Central memory CD8-positive, alpha-beta T cell (primary cell): ENCODE measurements around the gene RPL21.
"Not testable (repeated sequence)": the region's sequence is repeated elsewhere in the genome, so short reads cannot be mapped to it uniquely, and the experiment has no call there.

Source experiments
- ATAC-seq: fragments of 150-1000 bp; cut with Tn5 transposase; replicated peaks from 2 replicates; pipeline ENCODE4 v1.10.0; 2022; ENCODE audit warnings: mild to moderate bottlenecking, moderate FRiP score, moderate number of reproducible peaks; ENCODE audit not compliant: poor library complexity, severe bottlenecking; ENCODE audit errors: extremely low read depth
- DNase-seq, 2 donors: peaks; one replicate each; pipeline ENCODE4 v3.0.0; 2021; ENCODE audit warnings: low spot score in 2 of 2
- H3K27ac Mint-ChIP-seq: one replicate; pipeline ENCODE4 v1.8.0; 2022; ENCODE audit warnings: low read depth, mild to moderate bottlenecking, moderate library complexity, mixed read lengths
- H3K27me3 Mint-ChIP-seq: one replicate; pipeline ENCODE4 v1.8.0; 2022; ENCODE audit warnings: mixed read lengths
- H3K36me3 Mint-ChIP-seq: one replicate; pipeline ENCODE4 v1.8.0; 2022; ENCODE audit warnings: mild to moderate bottlenecking, moderate library complexity, mixed read lengths; ENCODE audit not compliant: insufficient read depth
- H3K4me1 Mint-ChIP-seq: one replicate; pipeline ENCODE4 v1.8.0; 2022; ENCODE audit warnings: mixed read lengths
- H3K4me3 Mint-ChIP-seq: one replicate; pipeline ENCODE4 v1.8.0; 2022; ENCODE audit warnings: mild to moderate bottlenecking, moderate library complexity, mixed read lengths
- H3K9me3 Mint-ChIP-seq: one replicate; pipeline ENCODE4 v1.8.0; 2022; ENCODE audit warnings: mixed read lengths

The RPL21 gene

DNA sequence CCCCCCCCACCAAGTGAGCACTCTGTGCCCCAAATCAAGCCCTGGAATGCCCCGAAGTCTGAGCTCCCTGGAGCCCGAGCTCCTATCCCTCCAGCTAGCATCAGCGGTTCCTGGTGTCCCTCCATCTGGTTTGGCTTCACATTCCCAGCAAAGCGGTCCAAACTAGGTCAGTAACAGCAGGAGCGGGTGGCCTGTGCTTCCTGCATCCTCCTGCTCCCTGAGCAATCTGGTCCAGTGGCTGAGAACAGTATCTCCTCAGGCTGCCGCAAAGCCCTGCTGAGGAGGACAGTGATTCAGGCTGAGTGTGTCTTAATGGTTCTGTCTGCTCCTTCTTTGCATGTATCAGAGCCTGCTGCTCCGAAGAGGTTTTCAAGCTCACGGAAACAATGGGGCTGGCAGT lies 45.1 kb downstream of the RPL21 start:
- Mint-ChIP-seq H3K36me3 (no peaks in the 10 kb centered on the region), H3K9me3 (no peaks in the 10 kb centered on the region), H3K4me3 (no peak overlapping the region), H3K4me1 (peaks cover 8% of the 10 kb centered on the region), H3K27ac (no peak overlapping the region), H3K27me3 (peaks cover 60% of the 10 kb centered on the region)
- DNase-seq (no peak), ATAC-seq (no peak)

DNA sequence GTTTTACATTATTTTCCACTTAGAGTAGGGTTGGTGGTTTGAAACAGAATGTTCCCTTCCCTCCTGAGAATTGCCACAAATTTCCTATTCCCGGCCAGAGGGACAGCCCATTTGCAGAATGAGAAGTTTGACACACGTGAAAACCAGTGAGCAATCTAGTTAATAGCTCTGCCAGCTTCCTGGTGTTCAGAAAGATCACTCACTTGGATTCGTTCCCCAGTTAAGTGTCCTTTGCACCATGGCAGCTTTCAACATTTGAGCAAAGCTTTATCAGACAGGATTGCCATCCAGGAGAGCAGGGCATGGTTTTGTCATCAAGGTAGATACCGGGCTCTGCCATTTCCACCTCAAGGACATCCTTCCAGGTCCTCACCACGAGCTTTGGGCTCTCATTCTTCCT lies 47.5 kb downstream of the RPL21 start:
- ATAC-seq (no peak), DNase-seq (no peak)
- H3K27me3 Mint-ChIP-seq: peaks cover 41% of the 10 kb centered on the region
- no peaks in the 10 kb centered on the region for H3K9me3 Mint-ChIP-seq
- H3K4me3 Mint-ChIP-seq: no peak overlapping the region
- no peak overlapping the region for H3K27ac Mint-ChIP-seq
- no peaks in the 10 kb centered on the region for H3K36me3 Mint-ChIP-seq
- H3K4me1 Mint-ChIP-seq: no peaks in the 10 kb centered on the region

DNA sequence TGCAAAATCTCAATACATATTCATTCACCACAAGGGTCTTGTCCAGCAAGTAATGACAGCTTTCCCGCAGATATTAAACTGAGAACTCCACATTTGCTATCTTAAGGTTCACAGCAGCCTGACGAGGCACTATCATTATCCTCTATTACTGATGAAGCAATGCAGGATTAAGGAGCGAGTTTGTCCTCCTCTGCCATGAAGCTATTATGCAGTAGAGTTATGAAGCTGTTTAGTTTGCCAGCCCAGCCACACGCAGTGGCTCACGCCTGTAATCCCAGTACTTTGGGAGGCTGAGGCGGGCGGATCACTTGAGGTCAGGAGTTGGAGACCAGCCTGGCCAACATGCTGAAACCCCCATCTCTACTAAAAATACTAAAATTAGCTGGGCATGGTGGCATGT lies 49.0 kb downstream of the RPL21 start:
- not testable (repeated sequence) for H3K27ac Mint-ChIP-seq, H3K4me1 Mint-ChIP-seq, H3K36me3 Mint-ChIP-seq, ATAC-seq, DNase-seq, H3K4me3 Mint-ChIP-seq, H3K9me3 Mint-ChIP-seq
- H3K27me3 Mint-ChIP-seq: peaks cover 39% of the 10 kb centered on the region

DNA sequence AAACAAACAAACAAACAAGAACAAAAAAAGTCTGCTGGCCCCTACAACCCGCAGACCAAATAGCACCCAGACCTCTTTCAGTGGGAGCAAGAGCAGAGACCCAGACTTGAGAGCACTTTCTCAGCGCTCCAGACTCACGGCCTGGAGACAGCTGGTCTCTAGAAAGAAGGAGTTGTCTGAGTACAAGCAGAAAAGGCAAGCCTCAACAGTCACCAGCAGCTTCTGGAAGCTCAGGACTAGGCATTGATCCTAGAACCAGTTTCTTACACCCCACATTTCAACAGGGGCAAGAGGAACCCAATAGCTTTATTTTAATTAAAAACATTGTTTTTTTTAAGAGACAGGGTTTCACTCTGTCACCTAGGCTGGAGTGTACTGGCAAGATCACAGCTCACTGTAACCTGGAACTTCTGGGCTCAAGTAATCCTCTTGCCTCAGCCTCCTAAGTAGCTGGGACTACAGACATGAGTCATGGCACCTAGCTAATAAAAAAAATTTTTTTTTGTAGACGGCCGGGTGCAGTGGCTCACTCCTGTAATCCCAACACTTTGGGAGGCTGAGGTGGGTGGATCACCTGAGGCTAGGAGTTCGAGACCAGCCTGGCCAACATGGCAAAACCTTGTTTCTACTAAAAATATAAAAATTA lies 49.7 kb downstream of the RPL21 start:
- no peak overlapping the region for H3K4me3 Mint-ChIP-seq
- DNase-seq (no peak), ATAC-seq (no peak)
- H3K27ac Mint-ChIP-seq: no peak overlapping the region
- H3K4me1 Mint-ChIP-seq: no peaks in the 10 kb centered on the region
- no peaks in the 10 kb centered on the region for H3K9me3 Mint-ChIP-seq
- no peaks in the 10 kb centered on the region for H3K36me3 Mint-ChIP-seq
- H3K27me3 Mint-ChIP-seq: peaks cover 38% of the 10 kb centered on the region

DNA sequence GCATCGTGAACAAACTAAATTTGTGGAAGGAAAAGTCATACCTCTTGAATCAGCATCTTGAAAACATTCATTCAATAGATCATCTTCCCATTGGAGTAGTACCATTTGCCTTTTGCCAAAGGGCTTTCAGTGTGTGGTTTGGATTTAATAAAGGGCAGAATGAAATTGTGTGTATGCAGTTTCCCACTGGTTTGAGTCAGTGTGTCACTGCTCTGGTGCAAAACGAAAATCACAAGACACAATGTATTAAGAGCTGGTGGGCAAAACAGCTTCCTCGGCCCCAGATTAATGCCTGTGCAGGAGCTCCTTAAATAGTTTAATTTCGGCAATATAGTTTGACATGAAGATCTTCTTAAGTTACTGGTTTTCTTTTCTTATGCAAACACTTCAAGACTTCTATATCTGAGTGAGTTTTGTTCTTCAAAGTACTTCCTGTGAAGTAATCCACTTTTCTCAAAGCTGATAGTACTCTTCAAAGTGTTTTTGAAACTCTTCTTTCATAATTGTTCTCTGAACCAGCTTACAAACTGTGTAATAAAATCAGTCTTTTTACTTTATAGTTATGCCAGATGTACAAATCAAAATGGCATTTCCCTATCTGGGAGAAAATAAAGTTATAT lies 51.4 kb downstream of the RPL21 start:
- H3K4me1 Mint-ChIP-seq: no peaks in the 10 kb centered on the region
- no peaks in the 10 kb centered on the region for H3K36me3 Mint-ChIP-seq
- H3K27me3 Mint-ChIP-seq: peaks cover 31% of the 10 kb centered on the region
- H3K27ac Mint-ChIP-seq: no peak overlapping the region
- ATAC-seq (no peak), DNase-seq (no peak)
- H3K9me3 Mint-ChIP-seq: no peaks in the 10 kb centered on the region
- no peak overlapping the region for H3K4me3 Mint-ChIP-seq

DNA sequence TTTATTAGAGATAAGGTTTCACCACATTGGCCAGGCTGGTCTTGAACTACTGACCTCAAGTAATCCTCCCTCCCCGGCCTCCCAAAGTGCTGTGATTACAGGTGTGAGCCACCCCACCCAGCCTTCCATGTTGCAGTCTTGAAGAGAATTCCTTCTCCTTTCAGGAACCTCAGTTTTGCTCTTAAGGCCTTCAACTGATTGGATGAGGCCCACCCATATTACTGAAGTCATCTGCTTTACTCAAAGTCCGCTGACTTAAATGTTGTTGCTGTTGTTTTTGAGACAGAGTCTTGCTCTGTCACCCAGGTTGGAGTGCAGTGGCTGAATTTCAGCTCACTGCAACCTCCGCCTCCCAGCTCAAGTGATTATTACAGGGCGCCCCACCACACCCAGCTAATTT lies 52.7 kb downstream of the RPL21 start:
- Mint-ChIP-seq H3K36me3 (no peaks in the 10 kb centered on the region), H3K4me1 (peaks cover 2% of the 10 kb centered on the region), H3K9me3 (no peaks in the 10 kb centered on the region), H3K27me3 (peaks cover 30% of the 10 kb centered on the region), H3K4me3 (no peak overlapping the region), H3K27ac (no peak overlapping the region)
- ATAC-seq (no peak), DNase-seq (no peak)

DNA sequence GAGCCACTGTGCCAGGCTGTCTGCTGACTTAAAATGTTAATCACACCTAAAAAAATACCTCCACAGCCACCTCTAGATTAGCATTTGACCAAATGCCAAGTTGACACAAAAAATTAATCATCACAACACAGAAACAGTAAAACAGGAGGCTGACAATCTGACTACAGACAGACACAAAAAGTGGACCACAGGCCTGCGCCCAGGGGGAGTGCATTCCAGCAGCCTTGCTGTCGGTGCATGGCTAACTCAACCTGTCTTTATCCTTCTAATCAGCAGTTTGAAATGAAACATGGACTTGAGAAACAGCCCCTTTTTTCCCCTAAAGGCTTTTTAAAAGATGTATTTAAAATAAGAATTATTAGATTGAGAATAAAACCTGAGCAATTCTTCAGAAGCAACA lies 53.3 kb downstream of the RPL21 start:
- ATAC-seq (no peak), DNase-seq (no peak)
- no peak overlapping the region for H3K27ac Mint-ChIP-seq
- no peak overlapping the region for H3K4me3 Mint-ChIP-seq
- no peaks in the 10 kb centered on the region for H3K9me3 Mint-ChIP-seq
- H3K4me1 Mint-ChIP-seq: peaks cover 5% of the 10 kb centered on the region
- peaks cover 28% of the 10 kb centered on the region for H3K27me3 Mint-ChIP-seq
- no peaks in the 10 kb centered on the region for H3K36me3 Mint-ChIP-seq
